Caco-2 (cell line): ENCODE data around the gene OOSP4A. TPM values are rescaled to one million over a fixed set of nuclear protein-coding genes. Genes with fewer than 3 reads are reported as not detected.

Experiments
- BruUV-seq: library from RNA; stranded (reverse); fragments of 400-500 nt; replicated peaks from 2 replicates; lab custom pipeline; 2021; lab: Mats Ljungman, UMichigan
- CTCF ChIA-PET: fragments of 300-600 bp; sonication (Branson Sonifier 250); formaldehyde crosslinking; loops from one replicate; lab custom pipeline; 2022; ENCODE audit warnings: antibody characterized with exemption; lab: Charles Lee
- POLR2A ChIA-PET: fragments of 300-600 bp; sonication (Branson Sonifier 250); formaldehyde crosslinking; loops from one replicate; lab custom pipeline; 2022; ENCODE audit warnings: antibody characterized with exemption; lab: Charles Lee
- DNase-seq, 2 experiments: peaks; one replicate each; pipeline versions ENCODE4 v3.0.0 to v3.0.0-alpha.2; 2020 to 2022
- H3K27me3 ChIP-seq: replicated peaks from 2 replicates; pipeline ENCODE4 v1.6.0; 2011; ENCODE audit warnings: low read length; ENCODE audit not compliant: control insufficient read depth, insufficient read depth
- H3K36me3 ChIP-seq: 2 replicates; pipeline ENCODE4 v1.5.1; 2011; ENCODE audit warnings: low read length; ENCODE audit not compliant: control insufficient read depth, insufficient read depth
- H3K4me1 ChIP-seq: fragments of 250-450 bp; sonication (Bioruptor Pico); 2 replicates; pipeline ENCODE4 v1.5.1; 2020; ENCODE audit warnings: mild to moderate bottlenecking
- H3K4me3 ChIP-seq: 2 replicates; pipeline ENCODE4 v1.5.1; 2011; ENCODE audit warnings: low read depth, mild to moderate bottlenecking, control low read depth, low read length
- H3K9me3 ChIP-seq: fragments of 250-450 bp; sonication (Bioruptor Pico); 2 replicates; pipeline ENCODE4 v1.5.1; 2020; ENCODE audit warnings: mild to moderate bottlenecking, moderate library complexity
- H3K27ac Mint-ChIP-seq: one replicate; pipeline ENCODE4 v1.8.0; 2022; ENCODE audit warnings: mixed read lengths; ENCODE audit not compliant: unreplicated experiment
- H3K27me3 Mint-ChIP-seq: one replicate; pipeline ENCODE4 v1.8.0; 2022; ENCODE audit warnings: mixed read lengths; ENCODE audit not compliant: insufficient read depth, unreplicated experiment
- H3K36me3 Mint-ChIP-seq: one replicate; pipeline ENCODE4 v1.8.0; 2022; ENCODE audit warnings: mild to moderate bottlenecking, mixed read lengths; ENCODE audit not compliant: insufficient read depth, unreplicated experiment
- H3K4me1 Mint-ChIP-seq: one replicate; pipeline ENCODE4 v1.8.0; 2022; ENCODE audit warnings: low read depth, mixed read lengths; ENCODE audit not compliant: unreplicated experiment
- H3K4me3 Mint-ChIP-seq: one replicate; pipeline ENCODE4 v1.8.0; 2022; ENCODE audit warnings: mild to moderate bottlenecking, moderate library complexity, mixed read lengths; ENCODE audit not compliant: unreplicated experiment
- H3K9me3 Mint-ChIP-seq: one replicate; pipeline ENCODE4 v1.8.0; 2022; ENCODE audit warnings: mixed read lengths; ENCODE audit not compliant: unreplicated experiment
- intact Hi-C: fragments of 100-400 bp; cut with micrococcal nuclease; formaldehyde crosslinking; loops from one replicate; pipeline ENCODE4 v1.10.0; 2022; ENCODE audit not compliant: unreplicated experiment
- total RNA-seq: library from RNA; stranded (reverse); gene quantifications from 2 replicates; pipeline ENCODE4 v1.2.3, GENCODE V29; 2022
- TF ChIP-seq, protein P1 (sequence below), 2 experiments: fragments of 200-600 bp in 1 of 2; IDR thresholded peaks; 1 replicate in 1 of 2; 2 replicates in 1 of 2; pipeline versions ENCODE4 v1.5.1 to v1.8.0; 2011 to 2022; ENCODE audit warnings: antibody characterized with exemption in 1 of 2, control low read depth in 1 of 2, inconsistent platforms in 1 of 2, low read depth in 1 of 2, low read length in 1 of 2, mild to moderate bottlenecking in 1 of 2, moderate library complexity in 1 of 2; ENCODE audit not compliant: insufficient read depth in 1 of 2, severe bottlenecking in 1 of 2, unreplicated experiment in 1 of 2

OOSP4A gene
- total RNA-seq, 1 experiment from 2014 or later: not detected

DNA sequence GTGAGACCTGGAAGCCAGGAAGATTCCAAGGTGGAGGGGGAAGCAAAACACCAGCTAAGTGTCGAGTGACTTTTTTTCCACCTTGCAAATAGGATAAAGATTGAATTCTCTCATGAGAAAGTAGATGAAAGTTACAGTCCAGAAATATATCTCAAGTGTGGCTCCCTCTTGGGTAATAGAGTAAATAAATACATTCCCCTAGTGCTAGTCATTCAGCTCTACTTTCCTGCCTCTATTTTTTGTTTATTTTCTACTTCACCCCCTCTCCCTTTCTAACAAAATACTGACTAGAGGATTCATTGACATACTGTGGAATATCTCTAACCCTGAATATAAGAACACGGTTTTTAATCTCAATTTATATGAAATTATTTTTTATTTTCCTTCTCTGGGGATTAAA lies 34.0 kb downstream of the OOSP4A start:
- Mint-ChIP-seq H3K4me3 (no peak overlapping the region), H3K9me3 (no peaks in the 10 kb centered on the region), H3K27ac (no peak overlapping the region), H3K36me3 (no peaks in the 10 kb centered on the region), H3K4me1 (no peaks in the 10 kb centered on the region), H3K27me3 (peaks cover 2% of the 10 kb centered on the region)
- intact Hi-C loops: no loop called here
- no peak overlapping the region for H3K4me3 ChIP-seq
- no peak for DNase-seq
- H3K9me3 ChIP-seq: no peaks in the 10 kb centered on the region
- H3K4me1 ChIP-seq: no peaks in the 10 kb centered on the region
- BruUV-seq: no TSS peak
- TF ChIP-seq, protein P1, sequence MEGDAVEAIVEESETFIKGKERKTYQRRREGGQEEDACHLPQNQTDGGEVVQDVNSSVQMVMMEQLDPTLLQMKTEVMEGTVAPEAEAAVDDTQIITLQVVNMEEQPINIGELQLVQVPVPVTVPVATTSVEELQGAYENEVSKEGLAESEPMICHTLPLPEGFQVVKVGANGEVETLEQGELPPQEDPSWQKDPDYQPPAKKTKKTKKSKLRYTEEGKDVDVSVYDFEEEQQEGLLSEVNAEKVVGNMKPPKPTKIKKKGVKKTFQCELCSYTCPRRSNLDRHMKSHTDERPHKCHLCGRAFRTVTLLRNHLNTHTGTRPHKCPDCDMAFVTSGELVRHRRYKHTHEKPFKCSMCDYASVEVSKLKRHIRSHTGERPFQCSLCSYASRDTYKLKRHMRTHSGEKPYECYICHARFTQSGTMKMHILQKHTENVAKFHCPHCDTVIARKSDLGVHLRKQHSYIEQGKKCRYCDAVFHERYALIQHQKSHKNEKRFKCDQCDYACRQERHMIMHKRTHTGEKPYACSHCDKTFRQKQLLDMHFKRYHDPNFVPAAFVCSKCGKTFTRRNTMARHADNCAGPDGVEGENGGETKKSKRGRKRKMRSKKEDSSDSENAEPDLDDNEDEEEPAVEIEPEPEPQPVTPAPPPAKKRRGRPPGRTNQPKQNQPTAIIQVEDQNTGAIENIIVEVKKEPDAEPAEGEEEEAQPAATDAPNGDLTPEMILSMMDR (IDR thresholded peaks at IDR 0.05; ENCODE audit: insufficient read depth in 1 of 2, low read depth in 1 of 2, low read length in 1 of 2, severe bottlenecking in 1 of 2, unreplicated experiment in 1 of 2): no peak
- H3K36me3 ChIP-seq: no peaks in the 10 kb centered on the region
- CTCF ChIA-PET: no interaction called here
- POLR2A ChIA-PET: no interaction called here
- no peaks in the 10 kb centered on the region; the same call in 1 of the 2 replicates for H3K27me3 ChIP-seq

DNA sequence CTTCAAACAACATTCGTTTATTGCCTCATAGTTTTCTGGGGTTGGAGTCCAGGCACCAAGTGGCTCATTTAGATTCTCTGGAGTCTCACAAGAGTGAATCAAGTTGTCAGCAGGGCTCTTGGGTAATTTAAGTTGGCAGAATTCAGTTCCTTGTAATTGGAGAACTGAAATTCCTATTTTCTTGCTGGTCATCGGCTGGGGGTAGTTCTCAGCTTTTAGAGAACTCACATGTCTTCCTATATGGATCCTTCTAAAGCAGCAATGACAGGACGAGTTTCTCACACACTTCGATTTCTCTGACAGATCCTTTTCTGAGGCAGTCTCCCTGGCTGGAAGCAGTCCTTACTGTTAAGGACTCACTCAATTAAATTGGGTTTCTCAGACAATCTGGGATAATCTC lies 35.9 kb downstream of the OOSP4A start:
- TF ChIP-seq, protein P1 (IDR thresholded peaks at IDR 0.05; ENCODE audit: insufficient read depth in 1 of 2, low read depth in 1 of 2, low read length in 1 of 2, severe bottlenecking in 1 of 2, unreplicated experiment in 1 of 2): no peak
- Mint-ChIP-seq H3K36me3 (no peaks in the 10 kb centered on the region), H3K27ac (no peak overlapping the region), H3K27me3 (peaks cover 2% of the 10 kb centered on the region), H3K4me1 (no peaks in the 10 kb centered on the region), H3K4me3 (no peak overlapping the region), H3K9me3 (no peaks in the 10 kb centered on the region)
- no peaks in the 10 kb centered on the region for H3K36me3 ChIP-seq
- H3K4me3 ChIP-seq: no peak overlapping the region
- no peaks in the 10 kb centered on the region for H3K4me1 ChIP-seq
- intact Hi-C loops: no loop called here
- no peaks in the 10 kb centered on the region; the same call in 1 of the 2 replicates for H3K27me3 ChIP-seq
- POLR2A ChIA-PET: no interaction called here
- BruUV-seq: no TSS peak
- no peak for DNase-seq
- no peaks in the 10 kb centered on the region for H3K9me3 ChIP-seq
- CTCF ChIA-PET: no interaction called here

DNA sequence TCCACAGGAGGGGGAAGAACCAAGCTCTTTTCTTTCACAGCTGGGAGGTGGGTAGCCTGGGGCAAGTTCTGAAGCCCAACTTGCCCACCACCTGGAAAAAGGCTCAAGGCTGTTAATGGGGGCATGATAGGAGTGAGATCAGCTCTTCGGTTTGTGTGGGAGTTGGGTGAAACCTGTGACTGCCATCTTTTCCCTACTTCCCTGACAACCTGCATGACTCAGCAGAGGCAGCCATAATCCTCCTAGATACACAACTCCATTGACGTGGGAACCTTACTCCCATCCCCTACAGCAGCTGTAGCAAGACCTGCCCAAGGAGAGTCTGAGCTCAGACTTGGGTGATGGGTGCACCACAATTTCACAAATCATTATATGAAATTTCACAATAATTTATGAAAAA lies 39.9 kb downstream of the OOSP4A start:
- Histone ChIP-seq H3K4me1 (no peaks in the 10 kb centered on the region), H3K9me3 (no peaks in the 10 kb centered on the region), H3K27me3 (no peaks in the 10 kb centered on the region; the same call in 1 of the 2 replicates), H3K36me3 (no peaks in the 10 kb centered on the region), H3K4me3 (no peak overlapping the region)
- ChIA-PET CTCF (no interaction called here), POLR2A (no interaction called here)
- no TSS peak for BruUV-seq
- Mint-ChIP-seq H3K27me3 (no peaks in the 10 kb centered on the region), H3K4me1 (no peaks in the 10 kb centered on the region), H3K27ac (no peak overlapping the region), H3K9me3 (no peaks in the 10 kb centered on the region), H3K4me3 (no peak overlapping the region), H3K36me3 (no peaks in the 10 kb centered on the region)
- TF ChIP-seq, protein P1 (IDR thresholded peaks at IDR 0.05; ENCODE audit: insufficient read depth in 1 of 2, low read depth in 1 of 2, low read length in 1 of 2, severe bottlenecking in 1 of 2, unreplicated experiment in 1 of 2): no peak
- intact Hi-C loops: no loop called here
- DNase-seq: no peak
